GM23338 (cell line): ENCODE results near the gene PPP1R9A. TPM values are rescaled to one million over a fixed set of nuclear protein-coding genes. Genes with fewer than 3 reads are reported as not detected.

ENCODE experiments used
- ATAC-seq: fragments of 200-7000 bp; cut with Tn5 transposase; 3 replicates; pipeline ENCODE4 v1.9.1; 2020
- DNase-seq: peaks from one replicate; pipeline ENCODE4 v3.0.0-alpha.2; 2015; ENCODE audit warnings: low spot score
- H2AFZ ChIP-seq: fragments of 200-600 bp; sonication (generic); 2 replicates; pipeline ENCODE4 v1.8.0; 2016; ENCODE audit warnings: antibody characterized with exemption, mild to moderate bottlenecking, moderate library complexity
- H3F3A ChIP-seq: fragments of 200-600 bp; sonication (generic); replicated peaks from 2 replicates; pipeline ENCODE4 v1.8.0; 2017; ENCODE audit warnings: antibody characterized with exemption, mixed run types, low read depth
- H3K27ac ChIP-seq: fragments of 200-600 bp; sonication (generic); 2 replicates; pipeline ENCODE4 v1.6.1; 2016; ENCODE audit warnings: low read depth
- H3K27me3 ChIP-seq: fragments of 200-600 bp; sonication (generic); 2 replicates; pipeline ENCODE4 v1.8.0; 2016; ENCODE audit warnings: mild to moderate bottlenecking, mixed run types, moderate library complexity; ENCODE audit not compliant: insufficient read depth
- H3K36me3 ChIP-seq: fragments of 200-600 bp; sonication (generic); 2 replicates; pipeline ENCODE4 v1.8.0; 2016; ENCODE audit warnings: mild to moderate bottlenecking; ENCODE audit not compliant: insufficient read depth
- H3K4me1 ChIP-seq: fragments of 200-600 bp; sonication (generic); 2 replicates; pipeline ENCODE4 v1.8.0; 2016; ENCODE audit warnings: mild to moderate bottlenecking, moderate library complexity; ENCODE audit not compliant: insufficient read depth
- H3K4me2 ChIP-seq: fragments of 200-600 bp; sonication (generic); 2 replicates; pipeline ENCODE4 v1.7.1; 2017; ENCODE audit warnings: mixed run types
- H3K4me3 ChIP-seq: fragments of 200-600 bp; sonication (generic); 2 replicates; pipeline ENCODE4 v1.6.1; 2016; ENCODE audit warnings: mixed run types
- H3K79me2 ChIP-seq: fragments of 200-600 bp; sonication (generic); replicated peaks from 2 replicates; pipeline ENCODE4 v1.8.0; 2017; ENCODE audit warnings: mild to moderate bottlenecking; ENCODE audit not compliant: insufficient read depth
- H3K9me2 ChIP-seq: fragments of 200-600 bp; sonication (generic); 2 replicates; pipeline ENCODE4 v1.8.0; 2017; ENCODE audit not compliant: insufficient read depth
- H4K20me1 ChIP-seq: fragments of 200-600 bp; sonication (generic); replicated peaks from 2 replicates; pipeline ENCODE4 v1.8.0; 2017; ENCODE audit warnings: mild to moderate bottlenecking; ENCODE audit not compliant: insufficient read depth
- H3K27ac Mint-ChIP-seq: 2 replicates; pipeline ENCODE4 v1.8.0; 2020; ENCODE audit warnings: inconsistent platforms, mild to moderate bottlenecking, moderate library complexity, mixed read lengths
- H3K27me3 Mint-ChIP-seq: 3 replicates; pipeline ENCODE4 v1.8.0; 2022; ENCODE audit warnings: low read depth, mild to moderate bottlenecking, moderate library complexity, mixed read lengths, inconsistent platforms; ENCODE audit not compliant: insufficient read depth, poor library complexity
- H3K36me3 Mint-ChIP-seq: 3 replicates; pipeline ENCODE4 v1.8.0; 2021; ENCODE audit warnings: low read depth, mild to moderate bottlenecking, inconsistent platforms, moderate library complexity, mixed read lengths
- H3K4me1 Mint-ChIP-seq: 3 replicates; pipeline ENCODE4 v1.8.0; 2020; ENCODE audit warnings: mild to moderate bottlenecking, inconsistent platforms, mixed read lengths
- H3K4me3 Mint-ChIP-seq: 3 replicates; pipeline ENCODE4 v1.8.0; 2021; ENCODE audit warnings: moderate library complexity, mild to moderate bottlenecking, inconsistent platforms, mixed read lengths
- H3K9me3 Mint-ChIP-seq: 3 replicates; pipeline ENCODE4 v1.8.0; 2020; ENCODE audit warnings: moderate library complexity, mild to moderate bottlenecking, inconsistent platforms, mixed read lengths
- CREB1 ChIP-seq: fragments of 250-450 bp; sonication (Bioruptor Pico); IDR thresholded peaks from 2 replicates; pipeline ENCODE4 v1.5.0; 2020; ENCODE audit warnings: low read depth, mild to moderate bottlenecking, moderate library complexity
- CTCF ChIP-seq, 2 experiments: fragments of 200-600 bp in 1 of 2; sonication (generic) in 1 of 2; conservative IDR thresholded peaks; 2 replicates each; pipeline versions ENCODE4 v1.5.1 to v1.6.1; 2016 to 2017; ENCODE audit warnings: antibody characterized with exemption in 2 of 2, low read depth in 2 of 2, mild to moderate bottlenecking in 2 of 2, moderate library complexity in 1 of 2
- ETS1 ChIP-seq: IDR thresholded peaks from 2 replicates; pipeline ENCODE4 v1.6.1; 2016; ENCODE audit warnings: antibody characterized with exemption
- EZH2 ChIP-seq: fragments of 200-600 bp; sonication (generic); IDR thresholded peaks from one replicate; pipeline ENCODE4 v1.8.0; 2017; ENCODE audit warnings: antibody characterized with exemption, mild to moderate bottlenecking, low read depth; ENCODE audit not compliant: unreplicated experiment
- EZH2phosphoT487 ChIP-seq: fragments of 200-600 bp; sonication (generic); IDR thresholded peaks from one replicate; pipeline ENCODE4 v1.8.1; 2018; ENCODE audit warnings: antibody characterized with exemption; ENCODE audit not compliant: unreplicated experiment
- JUNB ChIP-seq: IDR thresholded peaks from one replicate; pipeline ENCODE4 v1.6.1; 2016; ENCODE audit warnings: antibody characterized with exemption; ENCODE audit not compliant: unreplicated experiment
- NANOG ChIP-seq: IDR thresholded peaks from 2 replicates; pipeline ENCODE4 v1.6.1; 2016; ENCODE audit warnings: antibody characterized with exemption, borderline replicate concordance
- STAT1 ChIP-seq: IDR thresholded peaks from one replicate; pipeline ENCODE4 v1.6.1; 2016; ENCODE audit warnings: antibody characterized with exemption; ENCODE audit not compliant: unreplicated experiment
- ZNF114 ChIP-seq: fragments of 250-450 bp; sonication (Bioruptor Pico); IDR thresholded peaks from 2 replicates; pipeline ENCODE4 v1.5.0; 2020; ENCODE audit warnings: mild to moderate bottlenecking, moderate library complexity
- ZNF331 ChIP-seq: fragments of 250-450 bp; sonication (Bioruptor Pico); IDR thresholded peaks from 2 replicates; pipeline ENCODE4 v1.5.0; 2020; ENCODE audit warnings: low read depth, mild to moderate bottlenecking, moderate library complexity
- polyA plus RNA-seq: library from polyadenylated mRNA; unstranded; fragments of >200 nt; fragmentation: Nextera tagmentation; extraction: Ambion mirVana; gene quantifications from 2 replicates; pipeline ENCODE4 v1.2.1, GENCODE V29; 2016
- total RNA-seq: library from RNA; depleted of rRNA; stranded (reverse); fragments of >200 nt; shearing (Covaris generic); gene quantifications from 2 replicates; pipeline ENCODE4 v1.2.3, GENCODE V29; 2014
- TF ChIP-seq, protein P1 (sequence below): IDR thresholded peaks from one replicate; pipeline ENCODE4 v1.6.1; 2018; ENCODE audit warnings: antibody characterized with exemption; ENCODE audit not compliant: unreplicated experiment

Gene PPP1R9A
- total and polyA plus RNA-seq, 2 experiments from 2014 or later = 10.6 to 31.8 TPM

DNA sequence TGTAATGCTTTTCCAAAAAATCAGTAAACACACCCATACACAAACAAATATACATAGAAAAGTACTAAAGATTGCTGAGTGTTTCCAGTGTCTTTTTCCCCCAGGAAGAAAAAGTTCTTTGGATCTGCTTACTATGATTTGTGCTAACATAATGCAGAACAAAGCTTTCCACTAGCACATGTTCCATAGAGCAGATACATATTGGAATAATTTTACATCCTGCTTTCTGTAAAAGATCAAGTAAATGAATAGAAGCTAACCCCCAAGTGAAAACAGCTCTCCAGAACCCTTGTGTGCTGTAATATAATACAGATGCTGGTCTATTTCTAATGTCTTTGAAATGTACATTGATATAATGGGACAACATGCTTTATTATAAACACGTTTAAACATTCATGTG lies 291.5 kb downstream of the PPP1R9A start (continued):
- TF ChIP-seq STAT1 (no peak), CREB1 (CRISPR knock-in tag) (no peak), CTCF (conservative IDR thresholded peaks at IDR 0.05; ENCODE audit: low read depth in 2 of 2) (no peak), NANOG (no peak), EZH2 (no peak), ZNF331 (CRISPR knock-in tag) (no peak)
- TF ChIP-seq, protein P1, sequence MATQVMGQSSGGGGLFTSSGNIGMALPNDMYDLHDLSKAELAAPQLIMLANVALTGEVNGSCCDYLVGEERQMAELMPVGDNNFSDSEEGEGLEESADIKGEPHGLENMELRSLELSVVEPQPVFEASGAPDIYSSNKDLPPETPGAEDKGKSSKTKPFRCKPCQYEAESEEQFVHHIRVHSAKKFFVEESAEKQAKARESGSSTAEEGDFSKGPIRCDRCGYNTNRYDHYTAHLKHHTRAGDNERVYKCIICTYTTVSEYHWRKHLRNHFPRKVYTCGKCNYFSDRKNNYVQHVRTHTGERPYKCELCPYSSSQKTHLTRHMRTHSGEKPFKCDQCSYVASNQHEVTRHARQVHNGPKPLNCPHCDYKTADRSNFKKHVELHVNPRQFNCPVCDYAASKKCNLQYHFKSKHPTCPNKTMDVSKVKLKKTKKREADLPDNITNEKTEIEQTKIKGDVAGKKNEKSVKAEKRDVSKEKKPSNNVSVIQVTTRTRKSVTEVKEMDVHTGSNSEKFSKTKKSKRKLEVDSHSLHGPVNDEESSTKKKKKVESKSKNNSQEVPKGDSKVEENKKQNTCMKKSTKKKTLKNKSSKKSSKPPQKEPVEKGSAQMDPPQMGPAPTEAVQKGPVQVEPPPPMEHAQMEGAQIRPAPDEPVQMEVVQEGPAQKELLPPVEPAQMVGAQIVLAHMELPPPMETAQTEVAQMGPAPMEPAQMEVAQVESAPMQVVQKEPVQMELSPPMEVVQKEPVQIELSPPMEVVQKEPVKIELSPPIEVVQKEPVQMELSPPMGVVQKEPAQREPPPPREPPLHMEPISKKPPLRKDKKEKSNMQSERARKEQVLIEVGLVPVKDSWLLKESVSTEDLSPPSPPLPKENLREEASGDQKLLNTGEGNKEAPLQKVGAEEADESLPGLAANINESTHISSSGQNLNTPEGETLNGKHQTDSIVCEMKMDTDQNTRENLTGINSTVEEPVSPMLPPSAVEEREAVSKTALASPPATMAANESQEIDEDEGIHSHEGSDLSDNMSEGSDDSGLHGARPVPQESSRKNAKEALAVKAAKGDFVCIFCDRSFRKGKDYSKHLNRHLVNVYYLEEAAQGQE = no peak

DNA sequence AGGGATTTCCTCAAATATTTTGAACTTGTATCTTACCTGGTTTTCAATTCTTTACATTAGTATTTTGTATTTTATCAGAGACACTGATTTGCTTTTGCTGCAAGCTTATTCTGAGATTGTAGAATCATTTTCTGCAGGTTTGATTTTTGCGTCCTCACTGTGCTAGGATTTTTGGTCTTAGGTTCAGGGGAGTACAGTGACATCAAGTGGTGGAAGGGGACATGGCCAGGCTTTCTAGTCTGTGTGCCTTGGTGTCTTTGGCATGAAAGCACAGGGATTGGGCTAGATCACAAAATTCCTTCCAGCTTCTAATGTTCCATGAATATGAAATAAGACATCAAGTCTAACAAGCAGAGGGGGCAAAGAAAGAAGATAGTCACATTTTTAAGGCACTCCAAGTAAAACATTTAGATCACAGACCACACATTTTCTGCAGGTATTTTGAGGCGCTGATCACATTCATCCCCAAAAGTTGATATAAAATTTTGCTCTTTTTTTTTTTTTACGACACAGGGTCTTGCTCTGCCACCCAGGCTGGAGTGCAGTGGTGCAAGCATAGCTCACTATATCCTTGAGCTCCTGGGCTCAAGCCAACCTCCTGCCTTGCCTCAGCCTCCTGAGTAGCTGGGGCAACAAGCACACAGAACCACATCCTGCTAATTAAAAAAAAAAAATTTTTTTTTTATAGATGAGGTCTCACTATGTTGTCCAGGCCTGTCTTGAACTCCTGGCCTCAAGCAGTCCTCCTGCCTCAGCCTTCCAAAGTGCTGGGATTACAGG lies 292.6 kb downstream of the PPP1R9A start:
- no peak overlapping the region for H3K4me3 ChIP-seq
- Mint-ChIP-seq H3K27ac (no peak overlapping the region), H3K36me3 (no peaks in the 10 kb centered on the region), H3K27me3 (peaks cover 1% of the 10 kb centered on the region), H3K4me3 (no peak overlapping the region), H3K4me1 (no peaks in the 10 kb centered on the region), H3K9me3 (no peaks in the 10 kb centered on the region)
- H3K79me2 ChIP-seq = no peaks in the 10 kb centered on the region
- no peaks in the 10 kb centered on the region for H3K4me1 ChIP-seq
- peak; percentile 64 for DNase-seq
- no peaks in the 10 kb centered on the region for H3K27me3 ChIP-seq
- ATAC-seq = peak; percentile 86
- H3F3A ChIP-seq = no peaks in the 10 kb centered on the region
- H4K20me1 ChIP-seq = no peaks in the 10 kb centered on the region
- H3K36me3 ChIP-seq = no peaks in the 10 kb centered on the region
- no peak overlapping the region for H2AFZ ChIP-seq
- H3K27ac ChIP-seq = no peak overlapping the region
- no peaks in the 10 kb centered on the region for H3K9me2 ChIP-seq
- H3K4me2 ChIP-seq = no peak overlapping the region
- TF ChIP-seq, protein P1 = no peak
- TF ChIP-seq ZNF114 (no peak), EZH2phosphoT487 (no peak), ETS1 (no peak), NANOG (no peak), STAT1 (no peak), JUNB (no peak), CTCF (conservative IDR thresholded peaks at IDR 0.05; ENCODE audit: low read depth in 2 of 2) (peak; percentile 75 to 86)
